HG03575 (cell line): ENCODE data around the gene ABCD3.

ENCODE experiments used
- ATAC-seq: cut with Tn5 transposase; IDR thresholded peaks from one replicate; pipeline ENCODE4 v1.9.1; 2021; ENCODE audit not compliant: unreplicated experiment, insufficient number of reproducible peaks, low FRiP score; ENCODE audit errors: extremely low read depth

The ABCD3 gene

DNA sequence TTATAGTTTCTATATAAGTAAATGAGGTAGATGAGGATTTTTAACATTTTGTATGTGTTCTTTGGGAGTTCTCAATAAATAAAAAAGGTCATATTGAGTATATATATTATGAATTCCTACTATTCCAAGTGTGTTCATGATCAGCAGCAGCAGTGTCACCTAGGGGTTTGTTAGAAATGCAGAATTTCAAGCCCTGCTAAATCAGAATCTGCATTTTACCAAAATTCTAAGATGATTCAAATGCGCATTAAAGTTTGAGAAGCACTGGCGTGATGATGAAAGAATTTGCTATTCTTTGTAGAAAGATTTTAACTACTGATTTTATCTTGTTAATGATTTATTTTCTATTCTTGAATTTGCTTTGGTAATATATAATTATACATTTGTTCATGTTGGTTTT is 94.6 kb downstream of the ABCD3 start:
- ATAC-seq: no peak

DNA sequence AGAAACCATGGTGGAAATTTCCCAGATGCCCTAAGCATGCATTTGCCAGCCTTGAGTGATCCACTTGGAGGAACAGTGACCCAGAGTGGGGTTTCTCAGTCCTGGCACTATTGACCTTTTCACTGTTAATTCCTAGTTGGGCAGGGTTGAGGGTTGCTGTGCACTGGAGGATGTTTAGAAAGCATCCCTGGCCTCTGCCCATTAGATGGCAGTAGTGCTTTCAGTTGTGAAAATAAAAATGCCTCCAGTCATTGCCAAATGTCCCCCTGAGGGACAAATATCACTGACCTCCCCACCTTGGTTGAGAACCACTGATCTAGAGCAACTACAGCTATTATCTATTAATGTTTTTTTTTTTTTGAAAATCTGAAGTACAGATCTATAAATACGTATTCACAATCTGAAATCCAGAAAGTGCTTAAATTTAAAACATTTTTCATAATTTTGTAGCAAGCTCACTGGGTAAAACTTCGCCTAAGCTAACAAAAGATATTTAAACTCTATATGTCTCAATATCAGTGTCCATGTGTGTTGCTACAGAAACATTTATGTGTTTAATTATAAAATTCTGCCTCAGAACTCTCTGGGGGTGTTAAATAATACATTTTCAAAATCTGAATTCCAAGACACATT is 96.0 kb downstream of the ABCD3 start:
- no peak for ATAC-seq

- ATAC-seq: no peak
These were observed 97.2 kb downstream of the ABCD3 start for GRCh38 chr1:94515296-94515947.

GRCh38 chr1:94519351-94519750 is 101.2 kb downstream of the ABCD3 start:
- no peak for ATAC-seq

DNA sequence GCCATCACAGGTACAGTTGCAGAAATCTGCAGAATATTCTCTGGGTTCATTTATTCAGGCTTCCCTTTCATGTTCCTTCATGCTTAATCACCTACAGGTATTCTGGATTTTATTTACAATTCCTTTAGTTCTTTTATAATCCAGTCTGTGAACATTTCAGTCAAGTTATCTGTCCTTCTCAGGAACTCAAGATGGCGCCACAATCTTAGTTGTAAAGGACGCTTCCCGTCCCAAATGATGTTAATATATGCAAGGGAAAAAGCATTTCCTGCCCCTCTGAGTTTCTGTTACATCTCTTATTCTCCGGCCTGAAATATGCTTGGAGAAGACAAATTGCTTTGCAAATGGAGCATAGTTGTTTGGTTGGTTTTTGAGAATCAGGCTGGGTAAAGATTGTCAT is 104.1 kb downstream of the ABCD3 start:
- ATAC-seq: no peak

DNA sequence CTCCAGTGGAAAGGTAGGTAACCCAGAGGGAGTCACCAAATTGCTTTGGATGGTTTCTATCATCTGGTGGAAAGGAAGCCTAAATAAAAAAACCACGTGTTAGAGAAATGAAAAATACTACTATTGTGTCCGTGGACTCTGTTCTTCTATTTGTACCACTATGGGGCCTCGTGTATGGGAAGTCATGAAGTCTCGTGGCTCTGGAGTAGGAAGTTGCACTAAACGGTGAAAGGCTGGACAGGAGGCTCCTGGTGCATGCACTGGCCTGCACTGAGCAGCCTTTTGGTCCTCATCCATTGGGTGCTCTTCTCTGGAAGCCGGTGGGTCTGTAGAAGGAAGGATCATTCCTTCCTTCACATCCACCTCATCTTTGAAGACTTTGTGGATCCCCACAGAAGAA is 106.3 kb downstream of the ABCD3 start:
- no peak for ATAC-seq

DNA sequence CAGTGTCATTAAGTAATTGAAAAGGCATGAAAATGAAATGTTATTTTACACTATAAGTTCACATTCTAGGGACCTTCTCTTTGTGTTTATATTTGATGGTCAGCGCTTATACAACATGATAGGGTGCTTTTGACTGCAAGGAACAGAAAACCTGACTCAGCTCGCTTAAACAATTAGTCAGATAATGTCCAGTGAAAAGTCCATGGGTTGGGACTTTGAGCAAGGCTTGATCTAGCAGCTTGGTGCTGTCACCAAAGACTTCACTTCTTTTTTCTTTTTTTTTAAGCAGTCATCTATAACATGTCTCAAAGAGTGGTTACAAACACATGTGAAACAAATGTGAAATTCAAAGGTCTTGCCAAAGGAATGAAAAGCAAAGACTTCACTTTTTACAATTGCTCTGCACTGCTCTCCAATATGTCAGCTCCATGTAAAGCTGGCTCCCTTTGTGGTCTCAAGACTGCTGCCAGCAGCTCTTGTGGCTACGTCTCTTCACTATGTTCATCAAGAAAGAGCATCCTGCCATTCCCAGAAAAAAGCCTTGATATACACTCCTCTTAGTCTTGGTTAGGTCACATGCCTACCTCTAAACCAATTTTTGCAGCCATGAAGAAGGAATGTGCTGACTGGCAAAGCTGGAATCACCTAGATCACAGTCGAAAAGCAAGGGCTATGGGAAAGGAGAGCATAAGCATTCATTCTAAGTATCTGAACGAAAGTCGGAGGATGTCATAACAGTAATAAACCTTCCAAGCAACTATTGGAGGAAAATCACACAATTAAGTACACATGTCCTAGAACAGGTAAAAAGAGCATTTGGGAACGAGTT is 108.2 kb downstream of the ABCD3 start:
- ATAC-seq: no peak

GRCh38 chr1:94527447-94528031 is 109.3 kb downstream of the ABCD3 start:
- ATAC-seq: no peak

GRCh38 chr1:94528299-94528698 is 110.1 kb downstream of the ABCD3 start:
- no peak for ATAC-seq

- ATAC-seq: no peak
These were observed 110.6 kb downstream of the ABCD3 start for GRCh38 chr1:94528826-94529225.

- no peak for ATAC-seq
These were observed 111.2 kb downstream of the ABCD3 start for GRCh38 chr1:94529416-94529815.

GRCh38 chr1:94530373-94530878 is 112.2 kb downstream of the ABCD3 start:
- no peak for ATAC-seq

GRCh38 chr1:94531664-94532063 is 113.5 kb downstream of the ABCD3 start:
- no peak for ATAC-seq

DNA sequence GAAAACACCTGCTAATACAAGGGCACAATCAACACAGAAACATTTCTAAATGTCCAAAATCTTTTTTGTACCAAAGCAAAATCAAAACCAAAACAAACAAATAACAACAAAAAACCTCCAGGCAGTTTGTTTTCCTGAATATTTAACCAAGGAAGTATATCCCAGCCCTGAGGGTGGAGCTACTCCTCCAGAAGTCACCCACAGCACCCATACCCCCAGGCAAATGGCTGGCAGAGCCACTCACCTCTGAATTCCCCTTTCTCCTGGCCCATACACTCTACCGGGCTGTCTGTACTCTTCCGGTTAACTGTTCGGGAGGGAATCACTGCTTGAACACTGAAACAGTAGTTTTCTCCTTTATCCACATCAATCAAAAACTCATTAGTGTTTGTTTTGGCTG is 113.9 kb downstream of the ABCD3 start:
- no peak for ATAC-seq

DNA sequence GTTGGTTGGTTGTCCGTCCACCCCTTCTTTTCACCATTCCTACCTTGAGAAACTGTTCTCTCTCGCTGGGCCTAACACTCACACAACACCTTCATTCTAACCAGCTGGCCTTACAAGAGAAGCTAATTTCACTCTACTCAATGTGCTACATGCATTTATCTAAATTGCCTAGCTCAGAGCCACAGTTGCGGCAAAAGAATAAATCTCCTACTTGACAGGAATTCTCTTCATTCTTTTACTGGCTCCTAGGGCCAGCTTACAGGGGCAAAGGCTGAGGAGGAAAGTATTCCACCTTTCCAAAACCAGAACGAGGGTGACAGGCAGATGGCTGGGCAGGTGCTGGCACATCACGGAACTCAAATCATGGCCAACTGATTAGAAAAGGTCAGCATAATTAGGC is 116.9 kb downstream of the ABCD3 start:
- no peak for ATAC-seq

DNA sequence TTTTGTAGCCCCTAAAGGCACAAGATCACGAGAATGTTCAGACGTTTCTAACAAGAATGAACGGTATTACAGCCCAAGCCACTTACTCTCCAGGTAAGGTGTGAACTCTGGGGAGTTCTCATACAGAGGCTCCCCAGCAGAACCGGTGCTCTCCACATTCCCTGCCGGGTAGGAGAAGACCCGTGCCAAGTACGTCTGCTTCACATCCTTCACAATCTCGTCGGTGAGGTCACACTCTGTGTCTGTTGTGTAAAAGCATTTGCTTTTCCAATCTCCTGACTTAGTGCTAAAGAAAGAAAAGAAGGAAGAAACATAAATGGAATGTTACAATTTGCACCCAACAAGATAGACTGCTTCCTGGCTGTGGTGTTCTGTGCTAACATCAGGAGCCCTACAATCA is 117.7 kb downstream of the ABCD3 start:
- ATAC-seq: no peak

DNA sequence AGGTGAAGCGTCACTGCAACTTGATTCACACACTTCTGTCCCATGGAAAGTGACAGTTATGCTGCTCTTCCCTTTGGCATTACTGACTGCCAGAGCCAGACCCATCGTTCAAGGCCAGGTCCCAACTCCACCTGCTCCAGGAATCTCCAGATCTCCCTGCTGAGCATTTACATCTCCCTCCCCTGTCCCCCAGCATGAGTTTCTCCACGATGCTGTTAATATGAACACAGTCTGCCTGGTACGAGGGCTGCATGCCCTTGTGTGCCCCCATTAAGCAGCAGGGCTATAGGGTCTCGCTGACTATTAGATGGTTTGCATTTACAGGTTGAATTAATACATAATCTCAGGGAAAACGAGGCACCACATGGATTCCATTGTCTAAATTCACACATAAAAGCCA is 119.1 kb downstream of the ABCD3 start:
- no peak for ATAC-seq

GRCh38 chr1:94538243-94538827 is 120.1 kb downstream of the ABCD3 start:
- no peak for ATAC-seq

DNA sequence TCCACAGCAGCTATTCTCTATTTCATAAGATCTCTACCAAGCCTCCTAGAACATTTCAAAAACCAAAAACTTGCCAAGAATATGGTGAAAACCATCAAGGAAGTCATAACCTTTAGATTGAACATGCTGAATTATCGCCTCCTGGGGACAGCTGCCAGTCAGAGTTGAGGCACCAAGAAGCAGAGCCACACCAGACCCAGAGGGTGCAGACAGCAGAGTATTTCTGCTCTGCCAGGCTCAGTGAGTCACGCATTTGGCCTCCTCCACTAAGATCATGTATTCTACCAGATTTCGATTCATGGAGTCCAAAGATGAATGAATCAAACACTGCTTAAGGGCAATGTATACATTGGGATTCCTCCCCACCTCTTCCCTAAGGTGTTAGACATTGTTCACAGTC is 121.3 kb downstream of the ABCD3 start:
- ATAC-seq: no peak
